HEK293T (cell line): ENCODE results near the gene SNAI1.

Source experiments
- ARNT ChIP-seq: fragments of 450-650 bp; IDR thresholded peaks from 2 replicates; pipeline ENCODE4 v1.6.1; 2017; ENCODE audit warnings: mild to moderate bottlenecking
- ELF4 ChIP-seq: fragments of 450-650 bp; IDR thresholded peaks from 2 replicates; pipeline ENCODE4 v1.6.1; 2017; ENCODE audit warnings: antibody characterized with exemption
- FOXM1 ChIP-seq: fragments of 450-650 bp; IDR thresholded peaks from 2 replicates; pipeline ENCODE4 v1.6.1; 2017; ENCODE audit warnings: mild to moderate bottlenecking, borderline replicate concordance
- LEF1 ChIP-seq: fragments of 450-650 bp; IDR thresholded peaks from 2 replicates; pipeline ENCODE4 v1.6.1; 2017; ENCODE audit warnings: mild to moderate bottlenecking, borderline replicate concordance
- SP1 ChIP-seq: fragments of 450-650 bp; IDR thresholded peaks from 2 replicates; pipeline ENCODE4 v1.6.1; 2017
- SUZ12 ChIP-seq: fragments of 450-650 bp; IDR thresholded peaks from 2 replicates; pipeline ENCODE4 v1.6.1; 2016; ENCODE audit warnings: mild to moderate bottlenecking
- TARDBP ChIP-seq: fragments of 450-650 bp; IDR thresholded peaks from 2 replicates; pipeline ENCODE4 v1.6.1; 2016
- ZNF384 ChIP-seq: fragments of 450-650 bp; IDR thresholded peaks from 2 replicates; pipeline ENCODE4 v1.6.1; 2016

DNA sequence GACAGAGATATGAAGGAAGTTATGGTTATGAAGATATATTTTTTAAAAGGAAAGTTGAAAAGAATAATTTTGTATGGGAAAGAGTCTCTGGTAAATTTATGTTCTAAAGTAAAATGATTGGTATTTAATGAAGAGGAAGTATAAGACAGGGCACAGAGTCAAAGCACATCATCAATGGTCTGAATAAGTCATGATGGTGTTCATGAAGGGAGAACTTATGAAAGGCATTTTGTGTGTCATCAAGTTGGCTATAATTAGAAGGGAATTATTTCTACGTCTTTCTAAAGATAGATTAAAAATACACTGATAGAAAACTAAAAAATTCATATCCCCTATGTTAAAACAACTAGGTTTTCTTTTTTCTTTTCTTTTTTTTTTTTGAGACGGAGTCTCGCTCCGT, 21.4 kb upstream of the SNAI1 start:
- no peak for TF ChIP-seq ZNF384
- TF ChIP-seq SUZ12 = no peak
- no peak for TF ChIP-seq SP1
- TF ChIP-seq ARNT = no peak
- no peak for TF ChIP-seq TARDBP
- no peak for TF ChIP-seq FOXM1
- TF ChIP-seq ELF4 = no peak
- no peak for TF ChIP-seq LEF1
